ENCODE results near the gene PITPNM2.

The PITPNM2 gene

DNA sequence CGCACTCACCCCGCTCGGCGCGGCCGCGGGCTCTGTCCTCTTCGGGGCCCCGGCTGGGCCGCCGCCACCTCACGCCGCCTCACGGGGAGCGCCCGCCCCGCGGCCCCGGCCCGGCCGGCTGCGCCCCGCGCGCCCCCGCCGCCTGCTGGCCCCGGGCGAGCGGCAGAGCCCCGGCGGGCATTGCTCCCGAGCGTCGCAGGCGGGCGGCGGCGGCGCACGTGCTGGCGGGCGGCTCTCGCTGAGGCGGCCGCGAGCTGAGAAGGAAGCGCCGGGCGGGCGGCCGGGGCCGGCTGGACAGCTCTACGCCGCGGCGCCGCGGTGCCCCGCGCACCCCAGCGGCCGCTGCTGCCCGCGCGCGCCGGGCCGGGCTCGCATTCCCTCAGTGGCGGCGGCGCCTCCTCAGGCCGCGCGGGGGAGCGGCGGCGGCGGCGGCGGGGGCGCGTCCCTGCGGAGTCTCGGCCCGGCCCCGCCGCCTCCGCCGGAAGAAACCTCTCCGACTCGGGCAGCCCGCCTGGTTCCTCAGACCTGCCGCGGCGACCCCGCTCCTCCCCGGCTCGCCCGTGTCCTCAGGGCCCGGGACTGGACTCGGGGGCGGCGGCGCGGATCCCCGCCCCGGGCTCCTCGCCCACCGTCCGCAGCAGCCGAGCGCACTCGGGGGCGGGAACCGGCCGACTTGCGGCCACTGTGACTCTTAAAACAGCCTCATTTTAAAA lies at the start of gene PITPNM2:
Gene PITPNM2, minus strand, starts transcription at position 347 of the 713 bp plus-strand sequence. CDS start 116,500 bp downstream, outside the sequence.
- peak within 1 kb of the TSS; percentile 82 for H3K4me3 ChIP-seq
- H3K9me3 ChIP-seq (ENCODE audit: low read depth, low read length), result no peaks in the 10 kb centered on the region
- peaks cover 12% of the 10 kb centered on the region; the same call in 1 of the 2 replicates for H3K36me3 ChIP-seq (ENCODE audit: insufficient read depth, low read length)
- H3K9ac ChIP-seq (ENCODE audit: insufficient read length), result peak within 1 kb of the TSS; percentile 73
- no peak within 1 kb of the TSS for H3K27ac ChIP-seq
- TF ChIP-seq FOXP2 (optimal IDR thresholded peaks at IDR 0.05; ENCODE audit: control extremely low read depth, extremely low read length, insufficient read depth) (no peak), EZH2 (IDR thresholded peaks at IDR 0.05) (no peak), POLR2AphosphoS5 (IDR thresholded peaks at IDR 0.05; ENCODE audit: borderline replicate concordance, low read depth, low read length) (no peak)
- DNase-seq (ENCODE audit: low read depth, low spot score), result no peak

DNA sequence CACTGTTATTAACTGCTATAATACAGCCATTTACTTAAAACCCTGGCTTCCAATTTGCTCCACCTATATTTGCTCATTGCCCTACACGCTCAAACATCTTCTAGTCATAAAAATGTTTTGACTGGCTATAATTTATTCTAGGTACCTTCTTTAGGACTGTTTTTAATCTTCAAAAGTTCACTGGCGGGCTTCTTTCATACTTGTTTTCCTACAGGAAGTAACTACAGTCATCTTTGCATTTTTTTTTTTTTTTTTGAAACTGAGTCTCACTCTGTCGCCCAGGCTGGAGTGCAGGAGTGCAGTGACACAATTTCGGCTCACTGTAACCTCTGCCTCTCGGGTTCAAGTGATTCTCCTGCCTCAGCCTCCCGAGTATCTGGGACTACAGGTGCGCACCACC lies 49.5 kb upstream of the PITPNM2 start:
- H3K4me3 ChIP-seq, result no peak overlapping the region
- H3K9me3 ChIP-seq (ENCODE audit: low read depth, low read length), result no peaks in the 10 kb centered on the region
- peaks cover 63% of the 10 kb centered on the region for H3K36me3 ChIP-seq (ENCODE audit: insufficient read depth, low read length)
- no peak for TF ChIP-seq POLR2AphosphoS5 (IDR thresholded peaks at IDR 0.05; ENCODE audit: borderline replicate concordance, low read depth, low read length)
- no peak for TF ChIP-seq EZH2 (IDR thresholded peaks at IDR 0.05)
- no peak for TF ChIP-seq FOXP2 (optimal IDR thresholded peaks at IDR 0.05; ENCODE audit: control extremely low read depth, extremely low read length, insufficient read depth)
- DNase-seq (ENCODE audit: low read depth, low spot score), result no peak
- peak overlapping the region; percentile 8; the same call in 1 of the 2 replicates for H3K27ac ChIP-seq
- H3K9ac ChIP-seq (ENCODE audit: insufficient read length), result no peak overlapping the region

DNA sequence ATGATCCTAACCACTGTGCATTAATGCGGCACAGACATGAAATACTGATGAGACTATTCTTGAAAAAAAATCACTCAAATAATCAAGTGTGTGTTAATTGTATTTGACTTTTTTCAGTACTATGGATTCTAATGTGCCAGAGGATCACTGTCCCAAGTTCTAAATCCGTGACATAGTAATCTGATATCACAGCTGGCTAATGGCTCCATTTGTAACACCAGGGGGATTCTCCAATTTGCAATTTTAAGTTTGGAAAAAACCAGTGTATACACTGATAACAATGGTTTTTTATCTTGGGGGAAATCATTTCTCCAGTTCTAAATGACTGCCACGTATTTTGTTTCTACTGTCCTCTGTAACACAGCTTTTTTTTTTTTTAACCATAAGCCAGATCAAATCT lies 49.0 kb upstream of the PITPNM2 start:
- Histone ChIP-seq H3K36me3 (ENCODE audit: insufficient read depth, low read length) (peaks cover 62% of the 10 kb centered on the region), H3K9ac (ENCODE audit: insufficient read length) (no peak overlapping the region), H3K4me3 (no peak overlapping the region), H3K9me3 (ENCODE audit: low read depth, low read length) (no peaks in the 10 kb centered on the region), H3K27ac (no peak overlapping the region; the same call in 1 of the 2 replicates)
- DNase-seq (ENCODE audit: low read depth, low spot score), result no peak
- TF ChIP-seq EZH2 (IDR thresholded peaks at IDR 0.05), result no peak
- no peak for TF ChIP-seq POLR2AphosphoS5 (IDR thresholded peaks at IDR 0.05; ENCODE audit: borderline replicate concordance, low read depth, low read length)
- no peak for TF ChIP-seq FOXP2 (optimal IDR thresholded peaks at IDR 0.05; ENCODE audit: control extremely low read depth, extremely low read length, insufficient read depth)

DNA sequence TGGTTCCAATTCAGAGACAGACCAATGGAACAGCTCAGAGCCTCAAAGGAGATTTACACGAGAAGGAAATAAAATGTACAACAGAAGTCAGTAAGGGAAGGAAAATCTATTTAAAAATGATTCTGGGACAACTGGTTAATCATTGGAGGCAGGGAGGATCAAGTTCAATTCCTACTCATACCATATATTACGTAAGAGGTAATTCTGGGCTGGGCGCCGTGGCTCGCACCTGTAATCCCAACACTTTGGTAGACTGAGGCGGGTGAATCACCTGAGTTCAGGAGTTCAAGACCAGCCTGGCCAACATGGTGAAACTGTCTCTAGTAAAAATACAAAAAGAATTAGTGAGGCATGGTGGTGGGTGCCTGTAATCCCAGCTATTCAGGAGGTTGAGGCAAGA lies 36.7 kb upstream of the PITPNM2 start:
- Histone ChIP-seq H3K36me3 (ENCODE audit: insufficient read depth, low read length) (peaks cover 59% of the 10 kb centered on the region), H3K4me3 (no peak overlapping the region), H3K27ac (no peak overlapping the region), H3K9me3 (ENCODE audit: low read depth, low read length) (no peaks in the 10 kb centered on the region), H3K9ac (ENCODE audit: insufficient read length) (no peak overlapping the region)
- TF ChIP-seq FOXP2 (optimal IDR thresholded peaks at IDR 0.05; ENCODE audit: control extremely low read depth, extremely low read length, insufficient read depth) (no peak), EZH2 (IDR thresholded peaks at IDR 0.05) (no peak), POLR2AphosphoS5 (IDR thresholded peaks at IDR 0.05; ENCODE audit: borderline replicate concordance, low read depth, low read length) (no peak)
- DNase-seq (ENCODE audit: low read depth, low spot score), result no peak

DNA sequence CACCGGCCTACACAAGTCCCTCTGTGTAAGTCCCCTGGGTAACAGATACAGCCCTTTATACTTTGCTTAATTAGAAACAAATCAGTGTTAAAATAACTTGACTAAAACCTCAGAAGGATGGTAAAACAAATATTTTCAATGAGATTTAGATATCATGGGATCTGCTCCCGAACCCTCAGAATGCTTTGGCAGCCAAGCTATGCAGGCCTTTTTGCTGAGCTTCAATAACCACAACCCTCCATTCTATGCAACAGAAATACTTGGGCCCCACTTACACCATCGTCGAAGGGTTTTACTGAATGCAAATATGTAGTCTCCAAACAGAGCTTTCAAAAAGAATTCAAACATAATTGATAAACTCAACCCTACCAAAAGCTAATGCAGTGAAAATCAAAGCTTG lies 29.3 kb upstream of the PITPNM2 start:
- H3K36me3 ChIP-seq (ENCODE audit: insufficient read depth, low read length), result peaks cover 50% of the 10 kb centered on the region
- no peak overlapping the region for H3K4me3 ChIP-seq
- DNase-seq (ENCODE audit: low read depth, low spot score), result no peak
- no peaks in the 10 kb centered on the region for H3K9me3 ChIP-seq (ENCODE audit: low read depth, low read length)
- no peak for TF ChIP-seq EZH2 (IDR thresholded peaks at IDR 0.05)
- no peak overlapping the region for H3K27ac ChIP-seq
- H3K9ac ChIP-seq (ENCODE audit: insufficient read length), result no peak overlapping the region

DNA sequence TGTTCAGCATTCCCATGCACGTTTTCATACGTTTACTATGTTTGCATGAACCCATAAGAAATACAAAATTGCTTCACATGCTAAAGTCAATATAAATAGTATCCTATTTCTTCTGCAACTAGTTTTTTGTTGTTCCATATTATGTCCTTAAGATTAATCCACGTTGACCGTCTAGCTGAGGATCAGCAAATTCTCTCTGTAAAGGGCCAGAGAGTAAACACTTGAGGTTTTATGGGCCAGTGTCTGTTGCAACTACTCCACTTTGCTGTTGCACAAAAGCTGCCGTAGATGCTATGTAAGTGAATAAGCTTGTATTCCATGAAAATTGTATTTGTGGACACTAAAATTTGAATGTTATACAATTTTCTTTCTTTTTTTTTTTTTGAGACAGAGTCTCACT lies 21.1 kb upstream of the PITPNM2 start:
- TF ChIP-seq FOXP2 (optimal IDR thresholded peaks at IDR 0.05; ENCODE audit: control extremely low read depth, extremely low read length, insufficient read depth) (no peak), EZH2 (IDR thresholded peaks at IDR 0.05) (no peak), POLR2AphosphoS5 (IDR thresholded peaks at IDR 0.05; ENCODE audit: borderline replicate concordance, low read depth, low read length) (no peak)
- Histone ChIP-seq H3K9ac (ENCODE audit: insufficient read length) (no peak overlapping the region), H3K4me3 (no peak overlapping the region), H3K27ac (no peak overlapping the region), H3K9me3 (ENCODE audit: low read depth, low read length) (no peaks in the 10 kb centered on the region), H3K36me3 (ENCODE audit: insufficient read depth, low read length) (peaks cover 28% of the 10 kb centered on the region)
- DNase-seq (ENCODE audit: low read depth, low spot score), result no peak

DNA sequence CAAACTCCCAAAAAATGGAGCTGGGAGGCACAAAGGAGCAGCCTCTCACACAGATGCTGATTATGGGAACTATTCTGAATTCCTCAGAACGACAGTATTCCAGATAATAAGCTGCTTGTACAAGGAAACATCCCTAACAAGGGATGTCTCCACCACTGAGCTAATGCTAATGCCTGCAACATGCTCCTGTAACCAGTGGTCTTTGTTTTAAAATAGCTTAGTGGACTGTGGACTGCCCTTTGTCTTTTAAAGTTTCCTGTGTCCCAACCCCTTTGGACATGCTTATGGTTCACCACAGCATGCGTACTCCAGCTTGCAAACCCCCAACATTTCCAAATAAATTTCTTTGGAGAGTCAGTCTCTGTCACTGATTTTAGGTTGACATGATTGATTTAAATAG lies 16.4 kb upstream of the PITPNM2 start:
- H3K36me3 ChIP-seq (ENCODE audit: insufficient read depth, low read length), result peaks cover 50% of the 10 kb centered on the region
- no peaks in the 10 kb centered on the region for H3K9me3 ChIP-seq (ENCODE audit: low read depth, low read length)
- no peak overlapping the region for H3K4me3 ChIP-seq
- H3K9ac ChIP-seq (ENCODE audit: insufficient read length), result no peak overlapping the region
- TF ChIP-seq FOXP2 (optimal IDR thresholded peaks at IDR 0.05; ENCODE audit: control extremely low read depth, extremely low read length, insufficient read depth), result no peak
- TF ChIP-seq EZH2 (IDR thresholded peaks at IDR 0.05), result no peak
- TF ChIP-seq POLR2AphosphoS5 (IDR thresholded peaks at IDR 0.05; ENCODE audit: borderline replicate concordance, low read depth, low read length), result no peak
- DNase-seq (ENCODE audit: low read depth, low spot score), result no peak
- H3K27ac ChIP-seq, result no peak overlapping the region; the same call in 1 of the 2 replicates

DNA sequence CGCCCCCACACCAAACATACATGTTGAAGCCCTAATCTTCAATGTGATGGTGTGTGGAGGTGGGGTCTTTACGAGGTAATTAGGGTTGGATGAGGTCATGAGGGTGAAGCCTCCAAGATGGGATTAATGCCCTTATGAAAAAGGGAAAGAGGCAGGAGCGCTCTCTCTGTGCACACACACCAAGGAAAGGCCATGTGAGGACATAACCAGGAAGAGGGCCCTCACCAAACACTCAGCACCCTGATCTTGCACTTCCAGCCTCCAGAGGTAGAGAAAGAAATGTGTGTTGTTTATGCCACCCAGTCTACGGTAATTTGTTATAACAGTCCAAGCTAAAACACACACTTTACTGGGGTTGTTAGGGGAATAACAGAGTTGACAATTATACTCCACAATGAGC lies 14.6 kb upstream of the PITPNM2 start:
- no peak for DNase-seq (ENCODE audit: low read depth, low spot score)
- Histone ChIP-seq H3K36me3 (ENCODE audit: insufficient read depth, low read length) (peaks cover 62% of the 10 kb centered on the region), H3K9me3 (ENCODE audit: low read depth, low read length) (no peaks in the 10 kb centered on the region), H3K9ac (ENCODE audit: insufficient read length) (no peak overlapping the region), H3K4me3 (no peak overlapping the region), H3K27ac (no peak overlapping the region)
- TF ChIP-seq EZH2 (IDR thresholded peaks at IDR 0.05), result no peak
- TF ChIP-seq FOXP2 (optimal IDR thresholded peaks at IDR 0.05; ENCODE audit: control extremely low read depth, extremely low read length, insufficient read depth), result no peak

DNA sequence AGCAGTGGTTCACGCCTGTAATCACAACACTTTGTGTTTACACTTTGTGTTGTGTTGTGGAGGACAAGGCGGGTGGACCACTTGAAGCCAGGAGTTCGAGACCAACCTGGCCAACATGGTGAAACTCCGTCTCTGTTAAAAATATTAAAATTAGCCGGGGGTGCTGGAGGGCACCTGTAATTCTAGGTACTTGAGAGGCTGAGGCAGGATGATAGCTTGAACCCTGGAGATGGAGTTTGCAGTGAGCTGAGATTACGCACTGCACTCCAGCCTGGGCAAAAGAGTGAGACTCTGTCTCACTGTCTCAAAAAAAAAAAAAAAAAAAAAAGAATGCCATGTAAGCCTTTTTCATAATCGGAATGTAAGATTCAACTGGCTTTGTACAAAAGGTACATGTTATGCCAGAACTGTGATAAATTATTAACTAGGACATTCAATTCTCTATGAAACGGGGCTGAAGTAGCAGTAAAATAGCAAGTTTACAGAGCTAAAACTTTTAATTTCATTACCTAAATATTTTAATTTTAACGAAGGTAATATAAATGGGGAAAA lies 13.9 kb upstream of the PITPNM2 start:
- Histone ChIP-seq H3K9me3 (ENCODE audit: low read depth, low read length) (no peaks in the 10 kb centered on the region), H3K9ac (ENCODE audit: insufficient read length) (no peak overlapping the region), H3K4me3 (no peak overlapping the region), H3K27ac (no peak overlapping the region), H3K36me3 (ENCODE audit: insufficient read depth, low read length) (peaks cover 65% of the 10 kb centered on the region)
- TF ChIP-seq POLR2AphosphoS5 (IDR thresholded peaks at IDR 0.05; ENCODE audit: borderline replicate concordance, low read depth, low read length), result no peak
- no peak for TF ChIP-seq FOXP2 (optimal IDR thresholded peaks at IDR 0.05; ENCODE audit: control extremely low read depth, extremely low read length, insufficient read depth)
- TF ChIP-seq EZH2 (IDR thresholded peaks at IDR 0.05), result no peak
- DNase-seq (ENCODE audit: low read depth, low spot score), result no peak

Data from SK-N-MC (cell line).